Measurements from ENCODE around the gene CITED4.

DNA sequence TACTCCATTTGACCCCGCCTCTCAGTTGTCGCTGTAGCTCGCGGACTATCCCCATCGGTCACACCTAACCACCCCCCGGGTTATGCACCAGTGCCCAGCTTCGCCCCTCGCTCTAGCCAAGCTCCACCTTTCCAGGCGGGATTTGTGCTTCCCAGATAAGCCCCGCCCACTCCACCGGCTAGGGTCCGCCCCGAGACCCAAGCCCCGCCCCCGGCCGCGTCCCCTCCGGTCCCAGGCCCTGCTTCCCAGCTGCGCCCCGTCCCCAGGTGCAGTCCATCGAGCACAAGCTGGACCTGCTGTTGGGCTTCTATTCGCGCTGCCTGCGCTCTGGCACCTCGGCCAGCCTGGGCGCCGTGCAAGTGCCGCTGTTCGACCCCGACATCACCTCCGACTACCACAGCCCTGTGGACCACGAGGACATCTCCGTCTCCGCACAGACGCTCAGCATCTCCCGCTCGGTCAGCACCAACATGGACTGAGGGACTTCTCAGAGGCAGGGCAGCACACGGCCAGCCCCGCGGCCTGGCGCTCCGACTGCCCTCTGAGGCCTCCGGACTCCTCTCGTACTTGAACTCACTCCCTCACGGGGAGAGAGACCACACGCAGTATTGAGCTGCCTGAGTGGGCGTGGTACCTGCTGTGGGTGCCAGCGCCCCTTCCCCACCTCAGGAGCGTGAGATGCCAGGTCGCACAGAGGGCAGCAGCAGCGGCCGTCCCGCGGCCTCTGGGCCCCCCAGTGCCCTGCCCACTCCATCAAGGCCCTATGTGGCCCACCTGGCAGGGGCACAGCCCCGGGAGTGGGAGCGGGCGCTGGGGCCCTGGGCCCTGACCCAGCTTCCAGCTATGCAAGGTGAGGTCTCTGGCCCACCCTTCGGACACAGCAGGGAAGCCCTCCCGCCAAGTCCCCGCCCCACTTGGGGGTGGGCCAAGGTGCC, 23.9 kb downstream of the CITED4 start:
- TF ChIP-seq CTCF (IDR thresholded peaks at IDR 0.05) (no peak), POLR2A (IDR thresholded peaks at IDR 0.05) (no peak)
